Stimulated activated CD4-positive, alpha-beta T cell treated with anti-CD3 and anti-CD28 coated beads, Interleukin-4, amount 100 ng/mL, for 24 hours (primary cell): ENCODE data around the gene CLDND2.

Experiments
- DNase-seq: peaks from one replicate; pipeline ENCODE4 v3.0.0-alpha.2; 2020

CLDND2 gene

GRCh38 chr19:51327066-51328001, 41.5 kb downstream of the CLDND2 start:
- peak; percentile 49 for DNase-seq

- DNase-seq = no peak
Measured at GRCh38 chr19:51326216-51327065, 42.4 kb downstream of the CLDND2 start.

- DNase-seq = no peak
Measured at GRCh38 chr19:51325161-51325976, 43.4 kb downstream of the CLDND2 start.

GRCh38 chr19:51324167-51324481, 44.7 kb downstream of the CLDND2 start:
- DNase-seq = no peak

GRCh38 chr19:51323481-51324166, 45.2 kb downstream of the CLDND2 start:
- DNase-seq = no peak

- DNase-seq = no peak
Measured at GRCh38 chr19:51321799-51322198, 47.0 kb downstream of the CLDND2 start.

GRCh38 chr19:51320280-51320657, 48.5 kb downstream of the CLDND2 start:
- no peak for DNase-seq

- no peak for DNase-seq
Measured at GRCh38 chr19:51319649-51320279, 49.0 kb downstream of the CLDND2 start.

- DNase-seq = no peak
Measured at GRCh38 chr19:51318687-51319648, 49.8 kb downstream of the CLDND2 start.

GRCh38 chr19:51317968-51318367, 50.8 kb downstream of the CLDND2 start:
- DNase-seq = no peak

GRCh38 chr19:51317376-51317775, 51.4 kb downstream of the CLDND2 start:
- no peak for DNase-seq
